PC-3 (cell line): Measurements from ENCODE around the gene TTC28.

Experiments
- EZH2 ChIP-seq: fragments of 300-600 bp; sonication (generic); IDR thresholded peaks from one replicate; pipeline ENCODE4 v1.6.1; 2017; ENCODE audit warnings: antibody characterized with exemption, mild to moderate bottlenecking, low read length; ENCODE audit not compliant: unreplicated experiment
- EZH2phosphoT487 ChIP-seq: fragments of 300-600 bp; sonication (generic); IDR thresholded peaks from 2 replicates; pipeline ENCODE4 v1.6.1; 2018; ENCODE audit warnings: mild to moderate bottlenecking, antibody characterized with exemption, low read length, borderline replicate concordance
- TF ChIP-seq, protein P1 (sequence below): fragments of 300-600 bp; sonication (generic); conservative IDR thresholded peaks from 2 replicates; pipeline ENCODE4 v1.5.1; 2017; ENCODE audit warnings: antibody characterized with exemption, low read depth, mild to moderate bottlenecking, low read length

DNA sequence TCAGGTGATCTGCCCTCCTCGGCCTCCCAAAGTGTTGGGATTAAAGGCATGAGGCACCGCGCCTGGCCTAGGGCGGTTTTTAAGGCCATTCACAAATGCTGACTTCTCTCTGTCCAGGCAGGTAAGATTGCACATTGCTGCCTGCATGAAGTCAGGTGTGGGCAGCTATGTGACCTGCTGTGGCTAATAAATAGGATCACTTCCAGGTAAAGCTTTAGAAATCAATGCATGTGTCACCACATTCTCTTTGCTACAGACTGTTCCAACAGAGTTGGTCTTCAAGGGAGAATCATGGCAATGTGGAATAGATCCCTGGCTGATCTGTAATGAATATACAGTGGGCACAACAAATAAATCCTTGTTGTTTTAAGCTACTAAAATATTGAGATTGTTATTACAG, 500.2 kb downstream of the TTC28 start:
- TF ChIP-seq, protein P1, sequence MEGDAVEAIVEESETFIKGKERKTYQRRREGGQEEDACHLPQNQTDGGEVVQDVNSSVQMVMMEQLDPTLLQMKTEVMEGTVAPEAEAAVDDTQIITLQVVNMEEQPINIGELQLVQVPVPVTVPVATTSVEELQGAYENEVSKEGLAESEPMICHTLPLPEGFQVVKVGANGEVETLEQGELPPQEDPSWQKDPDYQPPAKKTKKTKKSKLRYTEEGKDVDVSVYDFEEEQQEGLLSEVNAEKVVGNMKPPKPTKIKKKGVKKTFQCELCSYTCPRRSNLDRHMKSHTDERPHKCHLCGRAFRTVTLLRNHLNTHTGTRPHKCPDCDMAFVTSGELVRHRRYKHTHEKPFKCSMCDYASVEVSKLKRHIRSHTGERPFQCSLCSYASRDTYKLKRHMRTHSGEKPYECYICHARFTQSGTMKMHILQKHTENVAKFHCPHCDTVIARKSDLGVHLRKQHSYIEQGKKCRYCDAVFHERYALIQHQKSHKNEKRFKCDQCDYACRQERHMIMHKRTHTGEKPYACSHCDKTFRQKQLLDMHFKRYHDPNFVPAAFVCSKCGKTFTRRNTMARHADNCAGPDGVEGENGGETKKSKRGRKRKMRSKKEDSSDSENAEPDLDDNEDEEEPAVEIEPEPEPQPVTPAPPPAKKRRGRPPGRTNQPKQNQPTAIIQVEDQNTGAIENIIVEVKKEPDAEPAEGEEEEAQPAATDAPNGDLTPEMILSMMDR: no peak
- TF ChIP-seq EZH2 (no peak), EZH2phosphoT487 (no peak)
